Prostate gland (tissue), 2 donors: Measurements from ENCODE around the gene YPEL4. TPM values are rescaled to one million over a fixed set of nuclear protein-coding genes. Genes with fewer than 3 reads are reported as not detected.

ENCODE experiments used
- DNase-seq: peaks from one replicate; pipeline ENCODE4 v3.0.0-alpha.2; 2019; ENCODE audit warnings: low spot score
- H3K27ac ChIP-seq, 2 donors: fragments of 200-600 bp; sonication (generic); 2 replicates each; pipeline ENCODE4 v1.5.1; 2017 to 2019
- H3K27me3 ChIP-seq: fragments of 200-600 bp; sonication (generic); replicated peaks from 2 replicates; pipeline ENCODE4 v1.5.1; 2019; ENCODE audit not compliant: insufficient read depth
- H3K36me3 ChIP-seq, 2 donors: fragments of 200-600 bp; sonication (generic); 1 replicate in 1 of 2; 2 replicates in 1 of 2; pipeline versions ENCODE4 v1.5.1 to v1.8.1; 2017 to 2019
- H3K4me1 ChIP-seq: fragments of 200-600 bp; sonication (generic); replicated peaks from 2 replicates; pipeline ENCODE4 v1.5.1; 2019
- H3K4me3 ChIP-seq, 2 donors: fragments of 200-600 bp; sonication (generic); 2 replicates each; pipeline ENCODE4 v1.5.1; 2017 to 2019
- H3K9me3 ChIP-seq: fragments of 200-600 bp; sonication (generic); 2 replicates; pipeline ENCODE4 v1.5.1; 2017
- POLR2A ChIP-seq: fragments of 450-650 bp; IDR thresholded peaks from one replicate; pipeline ENCODE4 v1.6.1; 2016; ENCODE audit warnings: antibody characterized with exemption, mild to moderate bottlenecking
- POLR2AphosphoS5 ChIP-seq: sonication (generic); formaldehyde crosslinking; IDR thresholded peaks from one replicate; pipeline ENCODE4 v1.6.1; 2017; ENCODE audit warnings: antibody characterized with exemption
- WGBS: methylation state at CpG from one replicate; pipeline ENCODE4 v1.1.5; 2018; 5-methylcytosine and 5-hydroxymethylcytosine counted together
- intact Hi-C: fragments of 100-400 bp; cut with DNase I; formaldehyde crosslinking; loops from one replicate; pipeline ENCODE4 v1.14.2; 2022
- microRNA counts, 2 donors: library from miRNA; unstranded; fragments of <30 nt; microRNA quantifications; one replicate each; lab custom pipeline; 2016 to 2017
- microRNA-seq: library from miRNA; unstranded; fragments of <30 nt; microRNA quantifications from one replicate; pipeline ENCODE4, GENCODE V29; 2016
- small RNA-seq, 2 donors: library from RNA; depleted of rRNA; stranded (forward); fragments of <200 nt; gene quantifications; one replicate each; pipeline ENCODE3, GENCODE V24; 2016
- total RNA-seq, 2 donors: library from RNA; depleted of rRNA; stranded (reverse); fragments of >200 nt; gene quantifications; one replicate each; pipeline ENCODE4 v1.1.0, GENCODE V29; 2016
- TF ChIP-seq, protein P1 (sequence below), 4 experiments: fragments of 200-600 bp in 2 of 4; fragments of 450-650 bp in 2 of 4; sonication (generic) in 2 of 4; IDR thresholded peaks; 1 replicate in 3 of 4; 2 replicates in 1 of 4; pipeline ENCODE4 v1.5.1; 2016 to 2019; ENCODE audit warnings: antibody characterized with exemption in 4 of 4, mild to moderate bottlenecking in 2 of 4, moderate library complexity in 2 of 4

YPEL4 gene
- total RNA-seq, 2 donors from 2014 or later, result 0.46 to 3.6 TPM

DNA sequence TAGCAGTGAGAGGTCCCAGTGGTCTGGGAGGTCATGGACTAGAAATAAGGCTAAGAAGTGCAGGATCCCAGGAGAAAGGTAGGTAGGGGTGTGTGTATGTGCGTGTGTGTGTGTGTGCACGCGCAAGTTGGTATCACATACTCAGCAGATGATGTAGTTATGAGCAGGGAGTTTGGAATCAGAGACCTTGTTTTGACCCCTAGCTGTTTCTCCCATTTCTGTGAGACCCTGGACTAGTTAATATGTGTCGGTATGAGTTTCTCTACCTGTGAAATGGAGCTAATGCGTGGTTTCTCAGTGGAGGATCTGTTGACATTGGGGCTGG lies 50.9 kb downstream of the YPEL4 start:
- TF ChIP-seq POLR2AphosphoS5 (no peak), POLR2A (no peak)
- TF ChIP-seq, protein P1, sequence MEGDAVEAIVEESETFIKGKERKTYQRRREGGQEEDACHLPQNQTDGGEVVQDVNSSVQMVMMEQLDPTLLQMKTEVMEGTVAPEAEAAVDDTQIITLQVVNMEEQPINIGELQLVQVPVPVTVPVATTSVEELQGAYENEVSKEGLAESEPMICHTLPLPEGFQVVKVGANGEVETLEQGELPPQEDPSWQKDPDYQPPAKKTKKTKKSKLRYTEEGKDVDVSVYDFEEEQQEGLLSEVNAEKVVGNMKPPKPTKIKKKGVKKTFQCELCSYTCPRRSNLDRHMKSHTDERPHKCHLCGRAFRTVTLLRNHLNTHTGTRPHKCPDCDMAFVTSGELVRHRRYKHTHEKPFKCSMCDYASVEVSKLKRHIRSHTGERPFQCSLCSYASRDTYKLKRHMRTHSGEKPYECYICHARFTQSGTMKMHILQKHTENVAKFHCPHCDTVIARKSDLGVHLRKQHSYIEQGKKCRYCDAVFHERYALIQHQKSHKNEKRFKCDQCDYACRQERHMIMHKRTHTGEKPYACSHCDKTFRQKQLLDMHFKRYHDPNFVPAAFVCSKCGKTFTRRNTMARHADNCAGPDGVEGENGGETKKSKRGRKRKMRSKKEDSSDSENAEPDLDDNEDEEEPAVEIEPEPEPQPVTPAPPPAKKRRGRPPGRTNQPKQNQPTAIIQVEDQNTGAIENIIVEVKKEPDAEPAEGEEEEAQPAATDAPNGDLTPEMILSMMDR (IDR thresholded peaks at IDR 0.05), result no peak
- peak overlapping the region; percentile 48 for H3K4me3 ChIP-seq
- H3K27ac ChIP-seq, result peak overlapping the region; percentile 71 to 82
- H3K4me1 ChIP-seq, result no peaks in the 10 kb centered on the region
- no peaks in the 10 kb centered on the region for H3K27me3 ChIP-seq
- no peak for DNase-seq
- no peaks in the 10 kb centered on the region for H3K9me3 ChIP-seq
- 59% methylated on average over 5 of the region's 5 CpGs for WGBS
- H3K36me3 ChIP-seq, result no peaks in the 10 kb centered on the region
- intact Hi-C loops, result loop anchor here (2.0 kb wide), 2 partner anchors 30 to 40 kb away; no protein-coding TSS in a partner anchor

DNA sequence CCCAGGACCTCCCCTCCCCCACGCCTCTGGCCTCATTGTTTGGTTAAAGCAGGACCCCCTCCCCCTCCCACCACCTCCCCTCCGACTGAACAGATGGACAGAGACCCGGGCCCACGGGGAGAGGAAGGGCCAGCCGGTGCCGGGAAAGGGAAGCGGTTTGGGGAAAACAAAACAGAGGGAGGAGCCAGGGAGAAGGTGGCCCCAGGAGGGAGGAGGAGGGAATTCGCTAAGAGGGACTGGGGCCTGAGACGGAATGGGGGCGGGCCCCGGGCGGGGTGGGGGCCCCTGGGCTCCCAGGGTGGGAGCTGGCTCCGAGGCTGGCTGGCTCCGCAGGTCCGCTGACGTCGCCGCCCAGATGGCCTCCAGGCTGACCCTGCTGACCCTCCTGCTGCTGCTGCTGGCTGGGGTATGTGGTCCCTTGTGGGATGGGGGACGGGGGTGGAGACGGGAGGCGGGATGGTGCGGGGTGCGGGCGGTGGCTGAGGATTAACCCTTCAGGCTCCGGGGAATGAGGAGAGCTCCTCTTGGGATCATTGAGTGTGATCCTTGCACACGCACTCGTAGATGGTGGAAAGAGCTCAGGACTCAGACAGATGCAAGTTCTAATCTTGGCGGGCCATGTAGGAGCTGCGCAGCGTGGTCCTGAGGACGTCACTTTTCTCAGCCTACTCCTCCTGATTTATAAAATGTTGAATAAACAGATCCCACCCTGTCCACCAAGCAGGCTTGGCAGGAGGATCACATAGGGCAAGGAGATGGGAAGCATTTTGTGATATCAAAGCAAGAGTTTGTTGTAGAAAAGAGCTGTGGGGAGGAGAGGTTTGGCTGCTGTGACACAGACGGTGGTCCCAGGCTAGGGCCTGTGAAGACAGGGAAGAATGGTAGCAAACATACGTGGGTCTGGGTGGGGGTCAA lies 51.5 kb downstream of the YPEL4 start:
- intact Hi-C loops, result loop anchor here (2.0 kb wide), 2 partner anchors 29 to 41 kb away; no protein-coding TSS in a partner anchor
- DNase-seq, result peak; percentile 59
- TF ChIP-seq POLR2AphosphoS5 (no peak), POLR2A (peak; percentile 14)
- H3K4me3 ChIP-seq, result peak overlapping the region; percentile 48
- no peaks in the 10 kb centered on the region for H3K9me3 ChIP-seq
- peak overlapping the region; percentile 71 to 82 for H3K27ac ChIP-seq
- H3K36me3 ChIP-seq, result no peaks in the 10 kb centered on the region
- 6% methylated on average over 31 of the region's 33 CpGs for WGBS
- H3K27me3 ChIP-seq, result no peaks in the 10 kb centered on the region
- no peaks in the 10 kb centered on the region for H3K4me1 ChIP-seq

DNA sequence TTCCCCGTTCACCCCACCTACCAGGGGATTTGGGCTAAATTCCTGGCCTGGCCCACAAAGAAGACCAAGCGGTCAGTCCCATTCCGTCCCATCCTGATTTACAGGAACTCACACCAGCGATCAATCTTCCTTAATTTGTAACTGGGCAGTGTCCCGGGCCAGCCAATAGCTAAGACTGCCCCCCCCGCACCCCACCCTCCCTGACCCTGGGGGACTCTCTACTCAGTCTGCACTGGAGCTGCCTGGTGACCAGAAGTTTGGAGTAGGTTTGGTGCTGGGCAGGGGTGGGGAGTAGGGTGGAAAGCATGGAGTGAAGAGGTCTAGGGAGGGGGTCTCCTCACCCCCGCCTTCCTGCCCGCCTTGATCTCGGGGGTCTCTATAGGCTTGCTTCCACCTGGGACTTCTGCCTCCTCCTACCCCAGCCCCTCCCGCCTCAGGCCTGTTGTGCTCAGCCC lies 52.2 kb downstream of the YPEL4 start, which contains the start of gene SERPING1:
SERPING1 (plus strand) TSS at position 225 of the 455 bp plus-strand sequence. CDS start 586 bp downstream, outside the sequence.
- TF ChIP-seq POLR2AphosphoS5 (no peak), POLR2A (no peak)
- no peaks in the 10 kb centered on the region for H3K27me3 ChIP-seq
- H3K4me3 ChIP-seq, result peak within 1 kb of the TSS; percentile 48
- WGBS, result 9% methylated on average over 10 of the region's 10 CpGs
- no peaks in the 10 kb centered on the region for H3K4me1 ChIP-seq
- peak; percentile 10 for DNase-seq
- intact Hi-C loops, result no loop called here
- H3K9me3 ChIP-seq, result no peaks in the 10 kb centered on the region
- H3K36me3 ChIP-seq, result no peaks in the 10 kb centered on the region
- H3K27ac ChIP-seq, result peak within 1 kb of the TSS; percentile 71 to 82

DNA sequence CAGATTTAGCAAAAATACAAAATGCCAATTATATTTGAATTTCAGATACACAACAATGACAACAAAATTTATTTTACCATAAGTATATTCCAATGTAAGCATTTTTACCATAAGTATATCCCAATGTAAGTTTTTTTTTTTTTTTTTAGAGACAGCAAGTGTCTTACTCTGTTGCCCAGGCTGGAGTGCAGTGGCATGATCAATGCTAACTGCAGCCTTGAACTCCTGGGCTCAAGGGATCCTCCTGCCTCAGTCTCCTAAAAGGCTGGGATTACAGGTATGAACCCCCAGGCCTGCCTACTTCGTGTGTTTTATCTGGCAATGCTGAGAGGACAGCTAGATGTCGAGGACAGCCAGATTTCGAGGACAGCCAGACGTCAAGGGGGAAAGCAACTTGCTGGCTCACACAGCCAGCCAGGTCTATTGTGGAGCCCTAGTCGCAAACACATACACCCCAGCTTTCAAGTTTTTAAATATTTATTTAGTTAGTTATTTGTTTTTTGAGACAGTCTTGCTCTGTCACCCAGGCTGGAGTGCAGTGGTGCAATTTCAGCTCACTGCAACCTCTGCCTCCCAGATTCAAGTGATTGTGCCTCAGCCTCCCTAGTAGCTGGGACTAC lies 53.3 kb downstream of the YPEL4 start:
- WGBS, result 57% methylated on average over 5 of the region's 5 CpGs

More for the DNA sequence above, 53.3 kb downstream of the YPEL4 start:
- DNase-seq, result no peak
- Histone ChIP-seq H3K27me3 (no peaks in the 10 kb centered on the region), H3K4me3 (no peak overlapping the region), H3K36me3 (no peaks in the 10 kb centered on the region), H3K9me3 (no peaks in the 10 kb centered on the region), H3K27ac (no peak overlapping the region), H3K4me1 (no peaks in the 10 kb centered on the region)
- TF ChIP-seq POLR2A (no peak), POLR2AphosphoS5 (no peak)
- TF ChIP-seq, protein P1 (IDR thresholded peaks at IDR 0.05), result no peak
- intact Hi-C loops, result no loop called here

MicroRNAs encoded within 50 kb of the gene (microRNA counts, 767-probe panel; counts per million panel counts)
- microRNA hsa-miR-130a-3p (lab: Ali Mortazavi, UCI), result 3,894 to 4,447 counts per million in 2 donors

Small RNA genes lying within 50 kb of the gene (microRNA-seq; reads per million reads assigned to microRNA genes)
- 3,646 reads per million, percentile 92 among the genes with 10 or more reads in this experiment for gene MIR130A

Small RNA genes lying within 50 kb of the gene (small RNA-seq; reads per million reads assigned to genes)
- gene MIR130A, result 706 to 841 reads per million in 2 donors

Other genes starting within 250 kb of the YPEL4 start
- 10 to 100 TPM; 23.3 to 39.8 TPM for gene SLC43A3, start 222.8 kb downstream of the YPEL4 start, total RNA-seq
- 1 to 10 TPM in 1 of 2 donors, under 1 TPM in 1; 0.51 to 2.0 TPM for gene RTN4RL2, start 189.4 kb downstream of the YPEL4 start, total RNA-seq
- gene SLC43A1, start 134.2 kb downstream of the YPEL4 start, total RNA-seq, result 10 to 100 TPM; 18.2 to 20.9 TPM
- 10 to 100 TPM; 35.2 to 44.3 TPM for gene TIMM10, start 119.2 kb downstream of the YPEL4 start, total RNA-seq
- gene SMTNL1, start 112.3 kb downstream of the YPEL4 start, total RNA-seq, result 1 to 10 TPM in 1 of 2 donors, not detected in 1; 1.4 TPM
- gene UBE2L6, start 82.2 kb downstream of the YPEL4 start, total RNA-seq, result 10 to 100 TPM; 42.3 to 44.6 TPM
- 100 to 1,000 TPM in 1 of 2 donors, 10 to 100 TPM in 1; 88.7 to 205 TPM for gene SERPING1, start 52.2 kb downstream of the YPEL4 start, total RNA-seq
- gene CLP1, start 7.8 kb upstream of the YPEL4 start, total RNA-seq, result 10 to 100 TPM in 1 of 2 donors, 1 to 10 TPM in 1; 9.3 to 11.0 TPM
- 10 to 100 TPM; 65.4 to 69.9 TPM for gene ZDHHC5, start 18.2 kb upstream of the YPEL4 start, total RNA-seq
- gene MED19, start 62.3 kb upstream of the YPEL4 start, total RNA-seq, result 10 to 100 TPM; 14.8 to 39.4 TPM
- 10 to 100 TPM; 80.8 to 84.4 TPM for gene TMX2, start 62.7 kb upstream of the YPEL4 start, total RNA-seq
- 100 to 1,000 TPM; 181 to 334 TPM for gene SELENOH, start 91.6 kb upstream of the YPEL4 start, total RNA-seq
- gene BTBD18, start 101.9 kb upstream of the YPEL4 start, total RNA-seq, result 1 to 10 TPM in 1 of 2 donors, not detected in 1; 1.0 TPM
- gene CTNND1, start 111.9 kb upstream of the YPEL4 start, total RNA-seq, result 100 to 1,000 TPM; 189 to 223 TPM